ENCODE measurements around the gene AMER1.

AMER1 gene

GRCh38 chrX:64182208-64182607, 23.3 kb downstream of the AMER1 start:
- DNase-seq: no peak

GRCh38 chrX:64176876-64177275, 28.6 kb downstream of the AMER1 start:
- DNase-seq: no peak

GRCh38 chrX:64169988-64170387, 35.5 kb downstream of the AMER1 start:
- DNase-seq: no peak

GRCh38 chrX:64152857-64153256, 52.7 kb downstream of the AMER1 start:
- DNase-seq: no peak

GRCh38 chrX:64151911-64152310, 53.6 kb downstream of the AMER1 start:
- no peak for DNase-seq

GRCh38 chrX:64150775-64151174, 54.7 kb downstream of the AMER1 start:
- DNase-seq: no peak
